ENCODE data around the gene SLC30A5.

The SLC30A5 gene

GRCh38 chr5:69130241-69130640, 36.4 kb downstream of the SLC30A5 start:
- Histone ChIP-seq H3K9me2 (replicated peaks; ENCODE audit: low read depth, low read length) (no peaks in the 10 kb centered on the region), H3K36me3 (ENCODE audit: insufficient read depth, low read length) (peaks cover 19% of the 10 kb centered on the region; the same call in 1 of the 2 replicates), H3K27me3 (ENCODE audit: insufficient read depth, low read length, poor library complexity, severe bottlenecking) (no peaks in the 10 kb centered on the region), H3K79me2 (ENCODE audit: insufficient read depth, low read length) (no peaks in the 10 kb centered on the region), H3F3A (ENCODE audit: low read depth) (no peaks in the 10 kb centered on the region), H3K9ac (ENCODE audit: low read depth, low read length, poor library complexity, severe bottlenecking) (no peak overlapping the region), H3K4me2 (ENCODE audit: low read depth, low read length, poor library complexity, severe bottlenecking) (no peak overlapping the region), H3K9me3 (ENCODE audit: insufficient read depth, low read depth, low read length) (no peaks in the 10 kb centered on the region), H3K4me3 (ENCODE audit: low read length, poor library complexity, severe bottlenecking) (no peak overlapping the region), H3K4me1 (ENCODE audit: insufficient read depth, low read length, poor library complexity, severe bottlenecking) (no peaks in the 10 kb centered on the region), H2AFZ (ENCODE audit: low read length) (no peak overlapping the region), H4K20me1 (ENCODE audit: insufficient read depth, low read length, poor library complexity, severe bottlenecking) (no peaks in the 10 kb centered on the region)
- no peak for TF ChIP-seq EZH2phosphoT487 (IDR thresholded peaks at IDR 0.05; ENCODE audit: borderline replicate concordance)
- no peak for TF ChIP-seq CTCF (conservative IDR thresholded peaks at IDR 0.05; ENCODE audit: low read length)

GRCh38 chr5:69131304-69131703, 37.5 kb downstream of the SLC30A5 start:
- Histone ChIP-seq H3K36me3 (ENCODE audit: insufficient read depth, low read length) (peaks cover 15% of the 10 kb centered on the region; the same call in 1 of the 2 replicates), H3K79me2 (ENCODE audit: insufficient read depth, low read length) (no peaks in the 10 kb centered on the region), H3F3A (ENCODE audit: low read depth) (no peaks in the 10 kb centered on the region), H3K4me2 (ENCODE audit: low read depth, low read length, poor library complexity, severe bottlenecking) (no peak overlapping the region), H3K9ac (ENCODE audit: low read depth, low read length, poor library complexity, severe bottlenecking) (no peak overlapping the region), H3K4me1 (ENCODE audit: insufficient read depth, low read length, poor library complexity, severe bottlenecking) (no peaks in the 10 kb centered on the region), H4K20me1 (ENCODE audit: insufficient read depth, low read length, poor library complexity, severe bottlenecking) (no peaks in the 10 kb centered on the region), H3K9me3 (ENCODE audit: insufficient read depth, low read depth, low read length) (no peaks in the 10 kb centered on the region), H2AFZ (ENCODE audit: low read length) (no peak overlapping the region), H3K27me3 (ENCODE audit: insufficient read depth, low read length, poor library complexity, severe bottlenecking) (no peaks in the 10 kb centered on the region), H3K9me2 (replicated peaks; ENCODE audit: low read depth, low read length) (no peaks in the 10 kb centered on the region), H3K4me3 (ENCODE audit: low read length, poor library complexity, severe bottlenecking) (no peak overlapping the region)
- TF ChIP-seq CTCF (conservative IDR thresholded peaks at IDR 0.05; ENCODE audit: low read length) (no peak), EZH2phosphoT487 (IDR thresholded peaks at IDR 0.05; ENCODE audit: borderline replicate concordance) (no peak)

DNA sequence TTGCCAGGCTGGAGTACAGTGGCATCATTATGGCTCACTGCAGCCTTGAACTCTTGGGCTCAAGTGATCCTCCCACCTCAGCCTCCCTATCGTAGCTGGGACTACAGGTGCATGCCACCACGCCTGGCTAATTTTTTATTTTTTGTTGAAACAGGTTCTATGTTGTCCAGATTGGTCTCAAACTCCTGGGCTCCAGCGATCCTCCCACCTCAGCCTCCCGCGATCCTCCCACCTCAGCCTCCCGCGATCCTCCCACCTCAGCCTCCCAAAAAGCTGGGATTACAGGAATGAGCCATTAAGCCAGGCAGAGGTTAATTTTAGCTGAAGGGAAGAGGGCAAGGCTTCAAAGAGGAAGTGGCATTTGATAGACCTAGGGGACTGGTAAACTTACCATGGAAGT, 40.3 kb downstream of the SLC30A5 start:
- H3K79me2 ChIP-seq (ENCODE audit: insufficient read depth, low read length), result no peaks in the 10 kb centered on the region
- H3K27me3 ChIP-seq (ENCODE audit: insufficient read depth, low read length, poor library complexity, severe bottlenecking), result no peaks in the 10 kb centered on the region
- TF ChIP-seq CTCF (conservative IDR thresholded peaks at IDR 0.05; ENCODE audit: low read length) (no peak), EZH2phosphoT487 (IDR thresholded peaks at IDR 0.05; ENCODE audit: borderline replicate concordance) (no peak)
- no peaks in the 10 kb centered on the region for H3K4me1 ChIP-seq (ENCODE audit: insufficient read depth, low read length, poor library complexity, severe bottlenecking)
- H3K9me3 ChIP-seq (ENCODE audit: insufficient read depth, low read depth, low read length), result no peaks in the 10 kb centered on the region
- no peaks in the 10 kb centered on the region for H3K9me2 ChIP-seq (replicated peaks; ENCODE audit: low read depth, low read length)
- H3K4me3 ChIP-seq (ENCODE audit: low read length, poor library complexity, severe bottlenecking), result no peak overlapping the region
- no peaks in the 10 kb centered on the region for H4K20me1 ChIP-seq (ENCODE audit: insufficient read depth, low read length, poor library complexity, severe bottlenecking)
- H3K36me3 ChIP-seq (ENCODE audit: insufficient read depth, low read length), result peaks cover 6% of the 10 kb centered on the region; the same call in 1 of the 2 replicates
- H2AFZ ChIP-seq (ENCODE audit: low read length), result no peak overlapping the region
- no peaks in the 10 kb centered on the region for H3F3A ChIP-seq (ENCODE audit: low read depth)
- H3K4me2 ChIP-seq (ENCODE audit: low read depth, low read length, poor library complexity, severe bottlenecking), result no peak overlapping the region
- no peak overlapping the region for H3K9ac ChIP-seq (ENCODE audit: low read depth, low read length, poor library complexity, severe bottlenecking)

Measured in Loucy (cell line).